A673 (cell line): ENCODE results near the gene USP21. TPM values are rescaled to one million over a fixed set of nuclear protein-coding genes. Genes with fewer than 3 reads are reported as not detected.

Experiments used
- BruUV-seq: library from RNA; stranded (reverse); fragments of 400-500 nt; replicated peaks from 2 replicates; lab custom pipeline; 2021; lab: Mats Ljungman, UMichigan
- CTCF ChIA-PET: fragments of 300-600 bp; sonication (Branson Sonifier 250); formaldehyde crosslinking; loops from one replicate; lab custom pipeline; 2022; ENCODE audit warnings: antibody characterized with exemption; lab: Charles Lee
- POLR2A ChIA-PET: fragments of 300-600 bp; sonication (Branson Sonifier 250); formaldehyde crosslinking; loops from one replicate; lab custom pipeline; 2022; ENCODE audit warnings: antibody characterized with exemption; ENCODE audit not compliant: low non-redundant PET; lab: Charles Lee
- DNase-seq: peaks from one replicate; pipeline ENCODE4 v3.0.0-alpha.2; 2015; ENCODE audit warnings: low spot score
- H3K27ac ChIP-seq: fragments of 200-600 bp; sonication (generic); 2 replicates; pipeline ENCODE4 v1.5.1; 2016; ENCODE audit warnings: mixed run types, low read depth, mild to moderate bottlenecking, mixed read lengths, antibody characterized with exemption, low read length; ENCODE audit not compliant: poor library complexity, severe bottlenecking
- H3K27me3 ChIP-seq: fragments of 200-600 bp; sonication (generic); replicated peaks from 2 replicates; pipeline ENCODE4 v1.6.1; 2017; ENCODE audit warnings: mixed run types, low read depth, mild to moderate bottlenecking, mixed read lengths, antibody characterized with exemption, low read length; ENCODE audit not compliant: insufficient read depth, poor library complexity
- H3K36me3 ChIP-seq: fragments of 200-600 bp; sonication (generic); 2 replicates; pipeline ENCODE4 v1.6.1; 2016; ENCODE audit warnings: mixed run types, mild to moderate bottlenecking, mixed read lengths, antibody characterized with exemption, low read length; ENCODE audit not compliant: insufficient read depth, poor library complexity, severe bottlenecking
- H3K4me1 ChIP-seq: fragments of 200-600 bp; sonication (generic); 2 replicates; pipeline ENCODE4 v1.6.1; 2017; ENCODE audit warnings: mixed run types, mild to moderate bottlenecking, mixed read lengths, antibody characterized with exemption, low read length; ENCODE audit not compliant: insufficient read depth, poor library complexity, severe bottlenecking
- H3K4me3 ChIP-seq: fragments of 200-600 bp; sonication (generic); 2 replicates; pipeline ENCODE4 v1.5.1; 2016; ENCODE audit warnings: low read depth, mixed run types, mild to moderate bottlenecking, mixed read lengths, low read length; ENCODE audit not compliant: poor library complexity, severe bottlenecking
- H3K9me3 ChIP-seq: fragments of 200-600 bp; sonication (generic); 2 replicates; pipeline ENCODE4 v1.6.1; 2016; ENCODE audit warnings: mixed run types, low read depth, mild to moderate bottlenecking, mixed read lengths, antibody characterized with exemption, low read length; ENCODE audit not compliant: poor library complexity, severe bottlenecking
- CTCF ChIP-seq: fragments of 300-800, 200-600 bp; sonication (generic); conservative IDR thresholded peaks from 2 replicates; pipeline ENCODE4 v1.5.1; 2017; ENCODE audit warnings: low read depth, mild to moderate bottlenecking, antibody characterized with exemption, low read length, moderate library complexity, mixed read lengths
- EZH2 ChIP-seq: fragments of 200-600 bp; sonication (generic); IDR thresholded peaks from 2 replicates; pipeline ENCODE4 v1.6.1; 2017; ENCODE audit warnings: borderline replicate concordance, low read depth, mild to moderate bottlenecking, mixed read lengths, antibody characterized with exemption, low read length; ENCODE audit not compliant: poor library complexity, severe bottlenecking
- intact Hi-C: fragments of 100-400 bp; cut with micrococcal nuclease; formaldehyde crosslinking; loops from one replicate; pipeline ENCODE4 v1.10.0; 2022; ENCODE audit not compliant: unreplicated experiment
- total RNA-seq: library from RNA; stranded (reverse); gene quantifications from 2 replicates; pipeline ENCODE4 v1.2.3, GENCODE V29; 2021

Gene USP21
- total RNA-seq, 1 experiment from 2014 or later = 46.2 TPM

- no peak for DNase-seq
- Histone ChIP-seq H3K9me3 (no peaks in the 10 kb centered on the region), H3K4me1 (peaks cover 37% of the 10 kb centered on the region), H3K27ac (no peak overlapping the region), H3K36me3 (peaks cover 53% of the 10 kb centered on the region), H3K27me3 (no peaks in the 10 kb centered on the region), H3K4me3 (no peak overlapping the region)
- no peak for TF ChIP-seq CTCF
- no peak for TF ChIP-seq EZH2
- no TSS peak for BruUV-seq
- intact Hi-C loops = no loop called here
- ChIA-PET POLR2A (no interaction called here), CTCF (no interaction called here)
These were observed 35.9 kb downstream of the USP21 start for GRCh38 chr1:161195171-161195570.

GRCh38 chr1:161196111-161196510 is 36.8 kb downstream of the USP21 start:
- DNase-seq = no peak
- Histone ChIP-seq H3K27ac (peak overlapping the region; percentile 87), H3K27me3 (no peaks in the 10 kb centered on the region), H3K4me3 (no peak overlapping the region), H3K36me3 (peaks cover 47% of the 10 kb centered on the region), H3K9me3 (no peaks in the 10 kb centered on the region), H3K4me1 (peaks cover 47% of the 10 kb centered on the region)
- TF ChIP-seq EZH2 = no peak
- TF ChIP-seq CTCF = no peak
- ChIA-PET POLR2A (no interaction called here), CTCF (no interaction called here)
- intact Hi-C loops = no loop called here
- BruUV-seq = no TSS peak

- no TSS peak for BruUV-seq
- intact Hi-C loops = no loop called here
- DNase-seq = peak; percentile 46
- TF ChIP-seq CTCF (no peak), EZH2 (no peak)
- CTCF ChIA-PET = no interaction called here
- Histone ChIP-seq H3K27me3 (no peaks in the 10 kb centered on the region), H3K27ac (peak overlapping the region; percentile 87), H3K36me3 (peaks cover 40% of the 10 kb centered on the region), H3K4me1 (peaks cover 54% of the 10 kb centered on the region), H3K9me3 (no peaks in the 10 kb centered on the region), H3K4me3 (peak overlapping the region; percentile 57)
- POLR2A ChIA-PET = interaction anchor here (0.5 kb wide), 1 partner anchor 89 kb away, joined by 13 read pairs; no protein-coding TSS in a partner anchor
These were observed 37.5 kb downstream of the USP21 start for GRCh38 chr1:161196521-161197451.
